ENCODE data around the gene PCBP3. TPM values are rescaled to one million over a fixed set of nuclear protein-coding genes. Genes with fewer than 3 reads are reported as not detected.

The PCBP3 gene
- total and polyA plus RNA-seq, 2 of the 8 experiments (the other 6 are each of a cell fraction or from before 2014, with no cell fraction given): 3.5 to 6.3 TPM

GRCh38 chr21:45943630-45944540 is 300.4 kb downstream of the PCBP3 start:
- Histone ChIP-seq H3K14ac (ENCODE audit: insufficient read length) (no peak overlapping the region), H3K4ac (replicated peaks; ENCODE audit: insufficient read length, low read depth, low read length) (no peak overlapping the region), H4K20me1 (replicated peaks in 1 of 2; ENCODE audit: control insufficient read depth in 1 of 2, insufficient read depth in 2 of 2, low read length in 2 of 2) (no peaks in the 10 kb centered on the region), H3K4me2 (ENCODE audit: insufficient read depth in 1 of 2, low read depth in 2 of 2, low read length in 2 of 2) (no peak overlapping the region), H3K27ac (ENCODE audit: low read depth, low read length) (no peak overlapping the region), H3K18ac (ENCODE audit: extremely low read depth, low read length) (no peak overlapping the region), H4K5ac (ENCODE audit: insufficient read length, low read depth, low read length) (no peak overlapping the region), H3K36me3 (ENCODE audit: control insufficient read depth in 2 of 4, insufficient read depth in 4 of 4, low read length in 3 of 4) (no peaks in the 10 kb centered on the region), H4K91ac (replicated peaks; ENCODE audit: insufficient read length, low read length) (no peak overlapping the region), H3K9ac (replicated peaks in 1 of 4; ENCODE audit: extremely low read depth in 1 of 4, low read depth in 3 of 4, low read length in 3 of 4) (no peak overlapping the region), H2BK5ac (ENCODE audit: low read depth, low read length) (no peak overlapping the region), H3K79me1 (ENCODE audit: low read depth, low read length) (no peaks in the 10 kb centered on the region), H3K79me2 (ENCODE audit: control insufficient read depth in 1 of 2, insufficient read depth in 2 of 2, low read length in 2 of 2) (no peaks in the 10 kb centered on the region), H2BK15ac (ENCODE audit: low read length) (no peak overlapping the region), H3K4me1 (replicated peaks in 1 of 4; ENCODE audit: control insufficient read depth in 3 of 4, insufficient read depth in 4 of 4, low read length in 3 of 4) (no peaks in the 10 kb centered on the region; a peak in 1 of 7 replicates), H2BK20ac (ENCODE audit: low read length) (no peak overlapping the region), H2BK12ac (ENCODE audit: low read depth, low read length) (no peak overlapping the region), H3K56ac (replicated peaks; ENCODE audit: insufficient read length, low read depth, low read length) (no peak overlapping the region), H3K23ac (ENCODE audit: insufficient read length) (no peak overlapping the region), H2AFZ (ENCODE audit: low read length) (no peak overlapping the region), H2AK5ac (ENCODE audit: low read depth, low read length) (no peak overlapping the region), H4K8ac (ENCODE audit: extremely low read depth, insufficient read depth, low read length) (no peak overlapping the region), H3K23me2 (ENCODE audit: low read depth, low read length) (no peaks in the 10 kb centered on the region), H3K9me3 (ENCODE audit: insufficient read depth in 2 of 2, low read depth in 1 of 2, low read length in 1 of 2) (peaks cover 0 to 21% of the 10 kb centered on the region in 2 experiments; a peak in 1 of 4 replicates), H3K4me3 (ENCODE audit: extremely low read depth in 1 of 4, insufficient read depth in 2 of 4, low read depth in 3 of 4, low read length in 4 of 4) (no peak overlapping the region), H3K27me3 (replicated peaks in 1 of 4; ENCODE audit: control insufficient read depth in 3 of 4, extremely low read depth in 1 of 4, insufficient read depth in 3 of 4, low read length in 3 of 4) (peaks cover 0 to 3% (median 0%) of the 10 kb centered on the region in 4 experiments; a peak in 1 of 7 replicates), H2BK120ac (replicated peaks; ENCODE audit: low read depth, low read length) (no peak overlapping the region)
- DNase-seq (ENCODE audit: low read depth in 1 of 2, low spot score in 2 of 2) (no peak), FAIRE-seq (no peak)
- ChIA-PET POLR2A (ENCODE audit: partially characterized antibody) (no interaction called here), CTCF (ENCODE audit: partially characterized antibody) (interaction anchor here (0.7 to 1.0 kb wide), 3 partner anchors 10 to 197 kb away, joined by 3 to 5 read pairs (median 3); no protein-coding TSS in a partner anchor)
- 74% methylated on average over 7 of the region's 8 CpGs; no CpG with 5 or more reads in 1 of the 2 experiments for WGBS, 2 experiments (ENCODE audit: extremely low coverage in 1 of 2, insufficient coverage in 1 of 2, insufficient read length in 1 of 2, insufficient replicate concordance in 2 of 2, low coverage in 1 of 2, low lambda C conversion rate in 2 of 2, missing lambda C conversion rate in 1 of 2)
- TF ChIP-seq BACH1 (IDR thresholded peaks at IDR 0.05; ENCODE audit: low read length) (no peak), FOSL1 (IDR thresholded peaks at IDR 0.05; ENCODE audit: insufficient read depth, low read depth, low read length) (no peak), MAFK (IDR thresholded peaks at IDR 0.05; ENCODE audit: low read depth, low read length) (no peak), JUN (IDR thresholded peaks at IDR 0.05; ENCODE audit: low read depth, low read length) (no peak), SP2 (IDR thresholded peaks at IDR 0.05; ENCODE audit: low read length) (no peak), SUZ12 (IDR thresholded peaks at IDR 0.05; ENCODE audit: low read length) (no peak), TEAD4 (IDR thresholded peaks at IDR 0.05; ENCODE audit: low read depth, low read length) (no peak), EGR1 (IDR thresholded peaks at IDR 0.05; ENCODE audit: borderline replicate concordance, low read depth, low read length) (no peak), TAF7 (optimal IDR thresholded peaks at IDR 0.05; ENCODE audit: borderline replicate concordance, low read depth, low read length) (no peak)
